HG03064 (cell line): ENCODE data around the gene RRM2.
"Not testable (repeated sequence)": the region's sequence is repeated elsewhere in the genome, so short reads cannot be mapped to it uniquely, and the experiment has no call there.

ENCODE experiments used
- ATAC-seq: cut with Tn5 transposase; IDR thresholded peaks from one replicate; pipeline ENCODE4 v1.9.1; 2021; ENCODE audit warnings: low read depth; ENCODE audit not compliant: unreplicated experiment

RRM2 gene

DNA sequence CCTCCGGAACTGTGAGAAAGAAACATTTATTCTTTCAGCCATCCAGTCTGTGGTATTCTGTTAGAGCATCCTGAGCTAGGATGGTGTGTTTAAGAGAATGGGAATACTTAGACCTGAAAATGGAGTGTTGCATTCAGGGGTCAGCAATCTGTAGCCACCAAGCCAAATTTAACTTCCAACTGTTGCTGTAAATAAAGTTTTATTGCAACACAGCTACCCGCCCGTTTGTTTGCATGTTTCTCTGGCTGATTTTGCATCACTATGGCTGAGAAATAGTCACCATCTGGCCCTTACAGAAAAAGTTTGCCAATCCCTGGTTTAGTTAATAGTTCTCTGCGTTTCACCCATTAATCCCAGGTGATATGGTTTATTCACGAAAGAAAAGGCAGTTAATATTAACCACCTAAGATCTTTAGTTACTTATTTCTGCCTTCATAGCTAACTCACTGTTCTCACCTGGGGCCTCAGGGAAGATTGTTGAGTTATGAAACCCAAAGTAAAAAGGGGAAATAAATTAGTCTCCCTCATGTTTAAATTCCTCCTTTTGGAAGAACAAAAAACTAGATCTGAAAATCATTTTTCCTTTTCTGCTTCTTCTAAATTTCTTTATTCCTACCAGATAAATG lies 32.9 kb upstream of the RRM2 start:
- no peak for ATAC-seq

DNA sequence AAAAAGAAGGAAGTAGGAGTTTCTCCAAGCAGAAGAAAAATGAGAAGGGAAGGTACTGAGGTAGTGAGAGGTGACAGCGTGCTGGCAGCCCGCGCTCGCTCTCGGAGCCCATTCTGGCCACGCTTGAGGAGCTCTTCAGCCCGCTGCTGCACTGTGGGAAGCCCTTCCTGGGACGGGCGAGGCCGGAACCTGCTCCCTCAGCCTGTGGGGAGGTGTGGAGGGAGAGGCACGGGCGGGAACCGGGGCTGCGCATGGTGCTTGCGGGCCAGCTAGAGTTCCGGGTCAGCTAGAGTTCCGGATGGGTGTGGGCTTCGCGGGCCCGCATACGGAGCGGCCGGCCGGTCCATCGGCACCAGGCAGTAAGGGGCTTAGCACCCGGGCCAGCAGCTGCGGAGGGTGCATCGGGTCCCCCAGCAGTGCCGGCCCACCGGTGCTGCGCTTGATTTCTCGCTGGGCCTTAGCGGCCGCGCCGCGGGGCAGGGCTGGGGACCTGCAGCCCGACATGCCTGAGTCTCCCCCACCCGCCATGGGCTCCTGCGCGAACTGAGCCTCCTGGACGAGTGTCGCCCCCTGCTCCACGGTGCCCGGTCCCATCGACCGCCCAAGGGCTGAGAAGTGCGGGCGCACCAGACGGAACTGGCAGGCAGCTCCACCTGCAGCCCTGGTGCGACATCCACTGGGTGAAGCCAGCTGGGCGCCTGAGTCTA lies 31.2 kb upstream of the RRM2 start:
- ATAC-seq = no peak

DNA sequence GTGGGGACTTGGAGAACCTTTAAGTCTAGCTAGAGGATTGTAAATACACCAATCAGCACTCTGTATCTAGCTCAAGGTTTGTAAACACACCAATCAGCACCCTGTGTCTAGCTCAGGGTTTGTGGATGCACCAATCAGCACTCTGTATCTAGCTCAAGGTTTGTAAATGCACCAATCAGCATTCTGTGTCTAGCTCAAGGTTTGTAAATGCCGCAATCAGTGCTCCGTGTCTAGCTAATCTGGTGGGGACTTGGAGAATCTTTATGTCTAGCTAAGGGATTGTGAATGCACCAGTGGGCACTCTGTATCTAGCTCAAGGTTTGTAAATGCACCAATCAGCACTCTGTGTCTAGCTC lies 30.7 kb upstream of the RRM2 start:
- not testable (repeated sequence) for ATAC-seq

DNA sequence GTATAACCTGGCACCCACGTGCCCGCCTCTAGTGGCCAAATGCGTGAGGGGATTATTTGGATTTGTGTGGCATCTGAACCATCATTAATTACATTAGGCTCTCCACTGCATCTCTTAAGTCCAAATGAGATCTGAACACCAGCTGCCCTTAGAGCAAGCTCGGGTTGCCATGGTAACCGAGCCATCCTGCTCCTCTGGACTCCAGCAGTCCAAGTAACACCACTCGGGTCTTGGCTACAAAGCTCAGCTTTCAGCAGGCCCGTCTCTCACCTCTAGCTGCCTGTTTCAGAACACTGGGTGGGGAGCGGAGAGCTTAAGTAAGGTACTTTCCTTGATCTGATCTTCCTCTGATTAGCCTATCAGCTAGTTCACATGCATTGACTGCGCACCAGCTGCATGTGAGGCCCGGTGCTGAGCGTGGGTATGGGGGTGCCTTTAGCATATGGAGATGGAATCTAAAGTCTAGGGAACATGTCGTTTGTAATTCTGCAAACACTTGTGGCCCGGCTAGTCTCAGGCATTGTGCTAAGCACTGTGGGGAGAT lies 28.2 kb upstream of the RRM2 start:
- no peak for ATAC-seq

DNA sequence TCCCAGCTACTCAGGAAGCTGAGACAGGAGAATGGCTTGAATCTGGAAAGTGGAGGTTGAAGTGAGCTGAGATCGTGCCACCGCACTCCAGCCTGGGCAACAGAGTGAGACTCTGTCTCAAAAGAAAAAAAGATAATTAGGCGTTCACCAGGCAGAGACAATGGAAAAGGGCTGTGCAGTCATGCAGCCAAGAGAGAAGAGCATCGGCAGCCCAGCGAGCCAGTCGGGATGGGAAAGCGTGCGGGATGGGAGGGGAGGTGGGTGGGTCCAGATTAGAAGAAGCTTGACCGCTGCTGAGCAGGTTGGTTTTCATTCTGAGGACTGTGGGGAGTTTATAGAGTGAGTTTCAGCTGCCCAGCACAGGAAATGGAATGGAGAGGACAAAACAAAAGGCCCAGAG lies 27.4 kb upstream of the RRM2 start:
- no peak for ATAC-seq

DNA sequence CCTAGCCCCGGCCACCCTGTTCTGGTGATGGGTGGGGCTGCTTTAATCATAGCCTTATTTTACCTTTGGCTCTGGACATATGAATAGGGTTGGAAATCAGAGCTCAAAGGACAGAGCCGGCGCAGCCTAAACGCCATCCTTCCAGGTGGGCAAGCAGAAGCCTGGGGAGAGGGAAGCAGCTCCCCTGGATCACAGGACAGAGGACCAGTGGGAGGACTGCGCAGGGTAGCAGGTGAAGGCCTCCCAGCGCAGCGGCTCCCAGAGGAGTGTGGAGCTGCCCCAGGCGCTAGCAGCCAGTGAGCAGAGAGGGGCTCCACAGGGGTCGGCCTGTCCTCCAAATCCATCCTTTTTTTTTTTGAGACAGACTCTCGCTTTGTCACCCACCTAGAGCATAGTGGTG lies 25.9 kb upstream of the RRM2 start:
- ATAC-seq = no peak

DNA sequence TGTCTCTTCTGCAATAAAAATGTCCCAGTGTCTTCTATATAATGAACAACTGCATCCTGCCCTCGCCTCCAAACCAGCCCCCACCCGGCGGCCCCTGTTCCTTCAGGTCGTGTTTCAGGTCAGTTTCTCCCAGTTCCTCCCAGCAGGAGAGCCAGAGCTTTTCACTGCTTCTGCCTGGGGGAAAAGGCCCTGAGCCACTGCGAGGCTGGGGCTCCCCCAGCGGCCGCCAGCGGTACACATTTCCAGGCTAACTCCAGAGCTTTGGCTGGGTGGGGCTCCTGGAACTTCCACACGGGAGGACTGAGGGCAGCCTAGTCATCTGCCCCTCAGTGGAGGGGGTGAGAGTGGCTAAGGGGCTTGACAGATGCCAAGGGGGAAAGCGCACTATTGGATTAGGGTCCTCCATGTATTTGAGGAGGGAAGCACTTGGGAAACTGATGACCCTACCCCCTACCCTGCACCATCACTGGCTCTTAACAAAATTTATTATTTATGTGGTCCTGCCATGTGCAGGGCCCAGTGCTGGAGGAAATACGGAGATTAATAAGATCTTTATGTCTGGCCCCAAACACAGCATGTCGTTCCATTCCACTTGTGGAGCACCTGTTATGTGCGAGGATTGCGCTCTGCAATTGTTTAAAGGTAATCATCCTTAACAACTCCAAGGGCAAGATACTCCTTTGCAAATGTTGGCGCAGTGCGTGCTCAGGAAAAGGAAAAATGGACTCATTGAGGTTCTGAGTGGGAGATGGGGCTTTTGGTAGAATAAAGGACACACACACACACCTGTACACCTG lies 25.0 kb upstream of the RRM2 start:
- ATAC-seq = peak; percentile 57

DNA sequence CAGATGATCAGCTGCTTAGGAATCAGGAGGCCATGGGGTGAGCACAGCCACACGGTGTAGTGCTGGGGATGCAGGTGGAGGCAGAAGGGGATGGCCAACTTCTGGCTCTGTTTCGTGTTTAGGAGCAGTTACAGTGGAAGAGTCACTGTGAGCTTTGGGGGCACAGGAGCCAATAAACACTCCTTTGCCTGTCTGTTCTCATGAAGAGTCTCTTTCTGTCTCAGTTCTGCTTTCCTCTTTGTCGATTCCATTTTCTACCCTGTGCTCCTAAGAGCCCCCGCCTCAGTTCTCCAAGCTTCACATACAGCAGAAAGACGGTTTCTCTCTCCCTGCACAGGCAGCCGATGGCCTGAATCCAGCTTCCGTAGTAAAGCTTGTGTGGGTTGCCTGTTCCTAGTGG lies 21.0 kb upstream of the RRM2 start:
- no peak for ATAC-seq

DNA sequence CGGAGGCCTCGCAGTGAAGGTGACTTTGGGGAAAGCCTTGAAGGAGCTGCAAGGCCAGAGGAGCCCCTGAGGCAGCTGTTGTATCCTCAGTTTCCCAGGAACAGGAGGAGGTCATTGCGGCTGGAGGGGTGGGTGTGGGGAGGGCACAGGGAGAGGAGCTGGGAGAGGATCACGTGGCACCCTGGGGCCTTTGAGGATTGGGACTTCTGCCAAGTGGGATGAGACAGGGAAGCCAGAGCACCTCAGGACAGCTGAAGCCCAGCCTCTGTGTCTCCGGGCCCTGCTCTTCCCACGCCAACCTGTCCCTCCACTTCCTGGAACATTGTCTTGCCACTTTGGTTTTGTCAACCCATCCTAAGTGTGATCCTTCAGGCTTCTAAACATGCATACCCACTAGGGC lies 19.4 kb upstream of the RRM2 start:
- no peak for ATAC-seq

DNA sequence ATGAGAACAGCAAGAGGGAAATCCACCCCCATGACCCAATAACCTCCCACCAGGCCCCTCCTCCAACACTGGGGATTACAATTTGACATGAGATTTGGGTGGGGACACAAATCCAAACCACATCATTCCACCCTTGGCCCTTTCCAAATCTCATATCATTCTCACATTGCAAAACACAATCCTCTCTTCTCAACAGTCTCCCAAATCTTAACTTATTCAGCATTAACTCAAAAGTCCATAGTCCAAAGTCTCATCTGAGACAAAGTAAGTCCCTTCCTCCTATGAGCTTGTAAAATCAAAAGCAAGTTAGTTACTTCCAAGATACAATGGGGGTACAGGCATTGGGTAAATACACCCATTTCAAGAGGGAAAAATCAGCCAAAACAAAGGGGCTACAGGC lies 17.6 kb upstream of the RRM2 start:
- ATAC-seq = not testable (repeated sequence)

DNA sequence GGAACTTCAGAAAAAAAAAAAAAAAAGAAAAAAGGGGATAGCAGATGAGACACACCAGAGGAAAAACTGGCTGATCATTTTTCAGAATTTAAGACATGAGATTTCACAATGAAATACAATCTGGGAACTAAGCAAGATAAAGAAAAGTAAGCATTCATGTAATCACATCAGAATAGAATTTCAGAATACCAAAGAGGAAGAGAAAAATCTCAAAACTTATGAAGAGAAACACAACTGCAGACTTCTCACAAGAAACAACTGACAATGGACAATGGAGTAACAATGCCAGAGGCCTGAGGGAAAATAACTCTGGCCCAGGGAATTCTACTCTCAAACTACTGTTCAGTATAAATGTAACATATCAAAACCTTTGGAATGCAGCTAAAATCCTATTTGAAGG lies 13.2 kb upstream of the RRM2 start:
- ATAC-seq = no peak

DNA sequence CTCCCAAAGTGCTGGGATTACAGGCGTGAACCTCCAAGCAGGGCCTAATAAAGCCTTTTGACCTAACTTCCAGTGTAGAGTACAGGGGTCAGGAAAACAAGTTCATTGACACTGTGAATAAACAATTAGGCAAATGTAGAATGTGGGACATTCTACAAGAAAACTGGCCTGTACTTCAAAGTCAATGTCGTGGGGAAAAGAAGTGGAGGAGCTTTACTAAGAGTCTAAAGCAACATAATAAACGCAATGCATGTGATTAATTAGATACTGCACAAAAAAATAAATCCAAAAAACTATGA lies 3.6 kb upstream of the RRM2 start:
- no peak for ATAC-seq

DNA sequence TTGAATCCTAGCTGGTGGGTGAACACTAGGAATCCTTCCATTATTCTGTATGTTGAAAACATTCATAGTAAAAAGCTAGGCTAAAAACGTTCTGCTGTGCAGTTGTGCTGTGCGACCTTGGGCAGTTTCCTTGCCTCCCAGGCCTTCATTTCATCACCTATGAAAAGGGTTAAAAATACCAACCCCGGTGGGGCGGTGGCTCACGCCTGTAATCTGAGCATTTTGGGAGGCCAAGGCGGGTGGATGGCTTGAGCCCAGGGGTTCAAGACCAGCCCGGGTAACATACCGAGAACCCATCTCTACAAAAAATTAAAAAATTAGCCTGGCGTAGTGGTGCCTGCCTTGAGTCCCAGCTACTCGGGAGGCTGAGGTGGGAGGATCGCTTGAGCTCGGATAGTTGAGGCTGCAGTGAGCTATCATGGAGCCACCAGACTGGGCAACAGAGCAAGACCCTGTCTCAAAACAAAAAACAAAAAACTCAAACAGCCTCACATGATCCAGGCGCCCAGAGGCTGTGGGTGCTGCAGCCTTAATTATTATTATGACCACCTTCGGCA lies 2.9 kb upstream of the RRM2 start:
- no peak for ATAC-seq

DNA sequence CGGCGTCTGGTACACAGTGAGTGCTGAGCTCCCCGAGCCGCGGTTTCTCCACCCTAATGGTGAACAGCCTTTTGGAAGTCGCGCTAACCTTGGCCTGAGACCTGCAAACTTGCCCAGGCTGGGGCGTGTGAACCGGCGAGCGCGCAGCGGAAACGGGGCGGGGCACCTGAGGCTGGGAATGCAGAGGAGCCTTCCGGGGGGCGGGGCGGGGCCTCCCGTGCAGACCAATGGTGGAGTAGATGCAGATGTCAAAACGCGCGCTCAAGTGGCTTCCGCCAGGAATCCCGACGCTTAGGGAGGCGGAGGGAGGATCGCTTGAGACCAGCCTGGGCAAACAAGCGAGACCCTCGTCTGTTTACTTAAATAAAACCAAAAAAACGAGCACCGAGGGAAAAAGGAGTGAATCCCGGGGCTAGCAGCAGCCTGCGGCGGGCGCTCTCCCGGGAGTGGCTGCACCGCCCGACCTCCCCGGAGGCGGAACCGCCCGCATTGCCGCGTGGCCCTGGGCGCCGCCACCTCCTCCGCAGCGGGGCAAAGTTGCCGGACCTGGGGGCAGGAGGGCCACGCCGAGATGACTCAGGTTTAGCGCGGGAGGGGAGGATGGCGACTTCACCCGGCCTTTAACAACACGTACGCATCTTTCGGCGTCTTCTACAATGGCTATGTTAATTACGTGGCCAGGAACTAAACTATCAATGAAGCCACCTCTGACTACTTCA lies 2.2 kb upstream of the RRM2 start:
- peak; percentile 49 for ATAC-seq

DNA sequence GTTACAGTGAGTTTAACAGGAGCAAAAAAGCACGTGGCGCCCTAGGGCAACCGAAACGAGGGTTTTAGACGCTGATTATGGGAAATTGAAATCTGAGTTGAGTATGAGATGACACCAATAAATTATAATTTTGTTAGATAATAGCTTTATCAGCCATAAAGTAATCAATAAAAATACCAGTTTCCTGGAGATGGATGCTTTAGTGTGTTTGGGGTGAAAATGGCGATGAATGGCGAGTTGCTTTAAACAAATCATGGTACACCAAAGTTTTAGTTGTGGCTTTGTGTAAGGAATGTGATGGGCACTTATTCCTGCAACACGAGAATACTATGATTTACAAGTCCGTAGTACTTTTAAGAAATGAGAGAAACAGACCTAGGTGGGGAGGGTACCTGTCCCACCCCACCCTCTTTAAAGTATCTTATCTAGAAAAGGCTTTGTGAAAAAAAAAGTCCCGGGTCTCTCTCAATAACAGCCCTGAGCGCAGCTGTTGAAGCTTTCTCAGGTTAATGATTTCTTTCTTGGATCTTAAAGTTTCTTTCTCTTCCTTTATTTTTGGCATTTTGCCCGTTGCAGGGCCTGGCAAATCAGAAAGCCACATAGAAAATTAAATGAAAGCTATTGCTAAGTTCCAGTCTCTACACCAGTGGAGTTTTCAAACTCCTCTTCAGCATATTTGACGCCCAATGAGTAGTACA lies 1.5 kb upstream of the RRM2 start:
- ATAC-seq = no peak

DNA sequence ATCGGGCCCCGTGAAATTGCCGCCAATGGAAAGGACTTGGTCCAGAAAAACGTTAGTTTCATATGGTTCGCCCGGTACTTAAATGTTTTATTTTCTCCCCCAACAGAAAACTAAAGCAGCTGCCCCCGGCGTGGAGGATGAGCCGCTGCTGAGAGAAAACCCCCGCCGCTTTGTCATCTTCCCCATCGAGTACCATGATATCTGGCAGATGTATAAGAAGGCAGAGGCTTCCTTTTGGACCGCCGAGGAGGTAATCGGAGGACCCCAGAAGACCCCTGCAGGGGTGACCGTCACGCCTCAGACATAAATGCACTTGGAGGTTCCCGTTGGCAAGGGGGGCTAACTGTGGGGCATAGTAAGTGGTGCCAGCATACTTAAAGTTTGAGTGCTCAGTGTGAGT lies 742 bp downstream of the RRM2 start:
- no peak for ATAC-seq

DNA sequence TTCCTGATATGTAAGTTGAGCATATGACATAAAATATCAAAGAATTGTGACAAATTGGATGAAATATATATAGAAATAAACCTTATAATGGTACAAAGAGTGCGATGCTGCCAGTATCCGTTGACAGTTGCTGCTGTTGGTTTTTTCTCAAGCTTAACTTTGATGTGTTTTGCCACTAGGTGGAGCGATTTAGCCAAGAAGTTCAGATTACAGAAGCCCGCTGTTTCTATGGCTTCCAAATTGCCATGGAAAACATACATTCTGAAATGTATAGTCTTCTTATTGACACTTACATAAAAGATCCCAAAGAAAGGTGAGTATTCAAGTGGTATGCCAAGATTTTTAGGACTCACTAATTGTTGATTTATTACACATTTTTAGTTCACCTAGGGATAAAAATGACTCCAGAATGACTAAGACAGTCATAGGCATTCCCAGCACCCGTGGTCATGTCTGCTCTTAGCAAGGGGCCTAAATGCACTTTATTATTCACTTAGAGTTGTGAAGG lies 2.1 kb downstream of the RRM2 start:
- ATAC-seq = no peak

DNA sequence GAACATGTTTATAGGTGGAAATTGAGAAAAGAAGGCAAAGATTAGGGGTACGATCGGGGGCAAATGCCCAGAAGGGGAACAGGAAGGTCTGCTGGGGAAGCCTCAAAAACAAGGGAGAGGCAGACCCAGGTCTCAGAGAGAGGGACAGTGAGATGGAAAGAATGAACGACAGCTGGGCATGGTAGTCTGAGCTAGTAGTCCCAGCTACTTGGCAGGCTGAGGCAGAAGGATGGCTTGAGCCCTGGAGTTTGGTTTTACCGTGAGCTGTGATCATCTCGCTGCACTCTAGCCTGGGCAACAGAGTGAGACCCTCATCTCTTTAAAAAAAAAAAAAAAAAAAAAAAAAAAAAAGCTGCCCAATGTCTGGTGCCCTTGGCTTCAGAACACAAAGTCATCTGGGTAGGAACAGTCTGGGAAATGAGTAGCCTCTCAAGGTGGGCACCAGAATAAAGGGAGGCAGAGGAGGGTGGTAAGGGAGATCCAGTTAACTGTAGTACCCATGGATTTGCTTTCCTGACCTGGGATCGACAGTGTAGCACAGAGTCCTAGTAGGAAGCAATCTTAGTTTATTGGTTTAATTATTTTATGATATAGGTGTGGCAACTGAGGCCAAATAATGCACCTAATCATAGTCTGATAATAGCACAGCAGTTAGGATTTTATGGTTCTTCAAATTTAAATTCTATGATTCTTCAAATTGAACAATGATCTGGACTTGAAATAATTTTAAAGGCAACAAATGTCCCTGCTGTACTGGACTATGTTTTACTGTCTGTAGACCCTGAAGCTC lies 3.5 kb downstream of the RRM2 start:
- no peak for ATAC-seq

DNA sequence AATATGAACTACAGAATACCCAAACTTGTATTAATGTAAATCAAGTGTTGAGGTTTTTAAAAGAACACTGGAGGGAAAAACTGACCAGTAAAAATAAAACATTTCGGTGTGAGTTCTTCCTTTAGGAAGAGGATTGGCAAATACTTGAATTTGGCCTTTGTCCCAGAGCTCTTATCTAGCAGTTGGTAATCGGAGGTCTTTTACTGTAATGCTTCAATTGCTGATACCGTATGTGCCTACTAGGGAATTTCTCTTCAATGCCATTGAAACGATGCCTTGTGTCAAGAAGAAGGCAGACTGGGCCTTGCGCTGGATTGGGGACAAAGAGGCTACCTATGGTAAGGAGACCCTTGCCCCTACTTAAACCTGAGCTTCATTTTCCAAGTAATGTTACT lies 4.1 kb downstream of the RRM2 start:
- ATAC-seq = no peak
